PC-9 (cell line): ENCODE data around the gene ZNF606. TPM values are rescaled to one million over a fixed set of nuclear protein-coding genes. Genes with fewer than 3 reads are reported as not detected.

Experiments
- Bru-seq: library from RNA; stranded (reverse); fragments of 400-500 nt; gene quantifications from one replicate; lab custom pipeline; 2021; lab: Mats Ljungman, UMichigan
- BruChase-seq, 2 experiments: library from RNA; stranded (reverse); fragments of 400-500 nt; gene quantifications; one replicate each; lab custom pipeline; 2021; lab: Mats Ljungman, UMichigan
- BruUV-seq: library from RNA; stranded (reverse); fragments of 400-500 nt; replicated peaks from 2 replicates; lab custom pipeline; 2021; lab: Mats Ljungman, UMichigan
- CTCF ChIA-PET: fragments of 300-600 bp; sonication (Branson Sonifier 250); formaldehyde crosslinking; loops from one replicate; lab custom pipeline; 2022; ENCODE audit warnings: antibody characterized with exemption; lab: Charles Lee
- POLR2A ChIA-PET: fragments of 300-600 bp; sonication (Branson Sonifier 250); formaldehyde crosslinking; loops from one replicate; lab custom pipeline; 2022; ENCODE audit warnings: antibody characterized with exemption; ENCODE audit not compliant: unreplicated experiment; lab: Charles Lee
- DNase-seq, 2 experiments: peaks; one replicate each; pipeline versions ENCODE4 v3.0.0 to v3.0.0-alpha.2; 2015 to 2022; ENCODE audit warnings: mixed read lengths in 1 of 2
- H2AFZ ChIP-seq: fragments of 200-600 bp; sonication (generic); 2 replicates; pipeline ENCODE4 v1.8.1; 2017; ENCODE audit warnings: antibody characterized with exemption
- H3F3A ChIP-seq: fragments of 200-600 bp; sonication (generic); 2 replicates; pipeline ENCODE4 v1.8.1; 2017; ENCODE audit warnings: antibody characterized with exemption, mild to moderate bottlenecking, low read depth; ENCODE audit not compliant: insufficient read depth
- H3K27ac ChIP-seq: fragments of 200-600 bp; sonication (generic); 2 replicates; pipeline ENCODE4 v1.6.1; 2016; ENCODE audit warnings: mixed run types
- H3K27me3 ChIP-seq: fragments of 200-600 bp; sonication (generic); 2 replicates; pipeline ENCODE4 v1.6.1; 2016; ENCODE audit warnings: low read depth, mixed run types; ENCODE audit not compliant: insufficient read depth
- H3K36me3 ChIP-seq: fragments of 200-600 bp; sonication (generic); 2 replicates; pipeline ENCODE4 v1.6.1; 2016; ENCODE audit warnings: low read depth, mixed run types
- H3K4me1 ChIP-seq: fragments of 200-600 bp; sonication (generic); replicated peaks from 2 replicates; pipeline ENCODE4 v1.6.1; 2016; ENCODE audit warnings: mixed run types; ENCODE audit not compliant: insufficient read depth
- H3K4me2 ChIP-seq: fragments of 200-600 bp; sonication (generic); 2 replicates; pipeline ENCODE4 v1.6.1; 2017; ENCODE audit warnings: mixed run types
- H3K4me3 ChIP-seq: fragments of 200-600 bp; sonication (generic); 2 replicates; pipeline ENCODE4 v1.6.1; 2016; ENCODE audit warnings: mixed run types
- H3K79me2 ChIP-seq: fragments of 200-600 bp; sonication (generic); 2 replicates; pipeline ENCODE4 v1.6.1; 2017; ENCODE audit warnings: low read depth, mixed run types
- H3K9me2 ChIP-seq: fragments of 200-600 bp; sonication (generic); 2 replicates; pipeline ENCODE4 v1.8.1; 2017; ENCODE audit warnings: mild to moderate bottlenecking; ENCODE audit not compliant: insufficient read depth
- H3K9me3 ChIP-seq: fragments of 200-600 bp; sonication (generic); 2 replicates; pipeline ENCODE4 v1.8.1; 2016; ENCODE audit warnings: low read depth; ENCODE audit not compliant: insufficient read depth
- H4K20me1 ChIP-seq: fragments of 200-600 bp; sonication (generic); 2 replicates; pipeline ENCODE4 v1.8.1; 2017; ENCODE audit not compliant: insufficient read depth
- CTCF ChIP-seq: fragments of 200-600 bp; sonication (generic); conservative IDR thresholded peaks from 2 replicates; pipeline ENCODE4 v1.6.1; 2017; ENCODE audit warnings: mixed run types, antibody characterized with exemption, mild to moderate bottlenecking, moderate library complexity
- EZH2 ChIP-seq: fragments of 200-600 bp; sonication (generic); IDR thresholded peaks from 2 replicates; pipeline ENCODE4 v1.8.0; 2017; ENCODE audit warnings: antibody characterized with exemption, low read depth
- intact Hi-C: fragments of 100-400 bp; cut with micrococcal nuclease; formaldehyde crosslinking; loops from one replicate; pipeline ENCODE4 v1.10.0; 2022; ENCODE audit not compliant: unreplicated experiment
- long read RNA-seq: library from polyadenylated mRNA; stranded (forward); transcript quantifications from one replicate; pipeline ENCODE4 v2.0.0, GENCODE V29; 2022
- total RNA-seq: library from RNA; stranded (reverse); gene quantifications from 2 replicates; pipeline ENCODE4 v1.2.3, GENCODE V29; 2021

Gene ZNF606
- total RNA-seq (16.3 and 21.6 TPM in 2 replicates), Bru-seq, nascent RNA (percentile 75 among the genes with signal in this experiment), BruChase-seq, experiment 1, labeled RNA remaining after a 2-hour chase (percentile 67 among the genes with signal in this experiment), BruChase-seq, experiment 2, labeled RNA remaining after a 6-hour chase (percentile 58 among the genes with signal in this experiment)
- long read RNA-seq, full-length matches to known transcripts = 17 of 22 reads
- long read RNA-seq, partial matches to known transcripts = 0 of 22 reads
- long read RNA-seq, other reads (novel, unspliced or antisense) = 5 of 22 reads

GRCh38 chr19:58002384-58003173 is at the start of gene ZNF606:
ZNF606 (minus strand) TSS chr19:58002820; CDS start chr19:58001319, 1,501 bp downstream.
- Histone ChIP-seq H3K4me3 (peak within 1 kb of the TSS; percentile 96), H3K36me3 (peaks cover 46% of the 10 kb centered on the region), H3F3A (peaks cover 4% of the 10 kb centered on the region; the same call in 1 of the 2 replicates), H3K4me1 (0 out of 2 replicates have a peak, but pooled peaks cover 10% of the 10 kb centered on the region), H4K20me1 (no peaks in the 10 kb centered on the region), H3K9me2 (no peaks in the 10 kb centered on the region), H3K79me2 (peaks cover 13% of the 10 kb centered on the region), H3K9me3 (peaks cover 48% of the 10 kb centered on the region), H3K27ac (peak within 1 kb of the TSS; percentile 31), H3K27me3 (no peaks in the 10 kb centered on the region), H2AFZ (peak within 1 kb of the TSS; percentile 100), H3K4me2 (peak within 1 kb of the TSS; percentile 87)
- ChIA-PET POLR2A (interaction anchor here (0.7 kb wide), 1 partner anchor 258 kb away, joined by 3 read pairs; no protein-coding TSS in a partner anchor), CTCF (interaction anchor here (0.6 kb wide), 2 partner anchors 16 to 444 kb away, joined by 3 to 4 read pairs; no protein-coding TSS in a partner anchor)
- peak; percentile 69 to 84 for DNase-seq
- intact Hi-C loops = loop anchor here (1.0 kb wide), 2 partner anchors 55 to 181 kb away; partner anchors contain the start of genes ZNF256 and ZNF274
- TF ChIP-seq CTCF (no peak), EZH2 (no peak)
- TSS peak; percentile 58 for BruUV-seq

GRCh38 chr19:58052256-58052655 is 49.6 kb upstream of the ZNF606 start:
- no peak overlapping the region for H3K4me3 ChIP-seq
- H3K9me3 ChIP-seq = 0 out of 2 replicates have a peak, but pooled peaks cover 7% of the 10 kb centered on the region
- H3K27me3 ChIP-seq = peaks cover 77% of the 10 kb centered on the region
- no peaks in the 10 kb centered on the region for H3F3A ChIP-seq
- H3K27ac ChIP-seq = no peak overlapping the region
- H3K79me2 ChIP-seq = no peaks in the 10 kb centered on the region
- TF ChIP-seq EZH2 (no peak), CTCF (no peak)
- ChIA-PET POLR2A (no interaction called here), CTCF (no interaction called here)
- no TSS peak for BruUV-seq
- H3K9me2 ChIP-seq = no peaks in the 10 kb centered on the region
- intact Hi-C loops = no loop called here
- H4K20me1 ChIP-seq = no peaks in the 10 kb centered on the region
- DNase-seq = no peak
- H3K36me3 ChIP-seq = no peaks in the 10 kb centered on the region
- no peak overlapping the region for H3K4me2 ChIP-seq
- H2AFZ ChIP-seq = no peak overlapping the region
- H3K4me1 ChIP-seq = no peaks in the 10 kb centered on the region

GRCh38 chr19:58047672-58048071 is 45.1 kb upstream of the ZNF606 start:
- ChIA-PET POLR2A (no interaction called here), CTCF (no interaction called here)
- Histone ChIP-seq H3F3A (no peaks in the 10 kb centered on the region), H3K27me3 (peaks cover 76% of the 10 kb centered on the region), H3K9me2 (no peaks in the 10 kb centered on the region), H2AFZ (no peak overlapping the region), H3K4me2 (no peak overlapping the region), H4K20me1 (no peaks in the 10 kb centered on the region), H3K4me3 (no peak overlapping the region), H3K79me2 (no peaks in the 10 kb centered on the region), H3K36me3 (no peaks in the 10 kb centered on the region), H3K9me3 (peaks cover 7% of the 10 kb centered on the region; the same call in 1 of the 2 replicates), H3K4me1 (no peaks in the 10 kb centered on the region), H3K27ac (no peak overlapping the region)
- intact Hi-C loops = no loop called here
- no peak for DNase-seq
- BruUV-seq = no TSS peak
- TF ChIP-seq CTCF (no peak), EZH2 (no peak)
